Activated CD4-positive, CD25-positive, alpha-beta regulatory T cell (primary cell): ENCODE measurements around the gene CUEDC1.

Experiments
- DNase-seq, 4 experiments: peaks; one replicate each; lab custom pipeline; 2025; lab: John Stamatoyannopoulos, UW

The CUEDC1 gene

DNA sequence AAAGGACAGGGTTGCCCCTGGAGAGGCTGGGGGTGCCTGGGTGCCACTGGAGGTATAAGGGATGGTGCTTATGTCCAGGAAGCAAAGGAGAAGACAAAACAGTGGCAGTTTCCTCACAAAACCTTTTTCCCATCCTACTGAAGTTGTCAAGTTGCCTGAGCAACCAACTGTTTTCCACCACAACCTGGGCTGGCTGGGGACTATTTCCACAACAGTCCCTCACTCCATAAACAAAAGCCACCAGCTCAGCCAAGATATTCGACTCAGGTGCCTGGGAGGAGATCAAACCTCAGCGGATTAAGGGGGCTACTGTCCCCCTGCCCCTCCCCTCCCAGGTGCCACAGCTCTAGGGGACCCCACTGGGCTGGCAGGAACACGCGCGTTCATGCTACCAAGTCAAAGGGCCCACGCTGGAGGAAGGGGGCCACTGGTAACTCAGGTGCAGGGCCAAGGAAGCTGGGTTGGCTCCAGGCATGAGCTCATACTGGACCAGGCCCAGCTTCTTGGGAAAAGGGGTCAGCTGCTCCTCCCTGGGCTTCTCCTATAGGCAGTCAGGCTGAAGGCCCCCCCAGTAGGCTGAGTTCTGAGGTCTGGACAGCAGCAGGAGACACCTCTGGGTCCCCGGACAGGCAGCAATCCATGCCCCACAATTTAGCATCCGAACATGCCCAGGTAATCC, 59.7 kb downstream of the CUEDC1 start:
- no peak for DNase-seq

DNA sequence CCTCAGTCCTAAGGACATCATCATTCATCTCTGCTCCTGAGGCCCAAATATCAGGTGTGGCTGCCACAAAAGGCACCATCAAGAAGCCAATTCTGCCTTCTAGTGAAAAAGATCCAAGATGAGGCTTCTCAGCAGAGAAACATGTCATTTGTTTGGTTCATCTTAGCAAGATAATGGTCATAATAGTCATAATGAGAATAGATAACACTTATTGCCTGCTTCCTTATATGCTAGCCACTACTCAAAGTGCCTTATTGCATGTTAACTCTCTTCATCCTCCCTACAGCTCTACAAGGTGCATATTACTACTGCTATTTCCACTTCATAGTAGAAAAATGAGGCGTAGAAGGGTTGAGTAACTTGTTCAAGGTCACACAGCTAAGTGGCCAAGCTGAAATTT, 60.4 kb downstream of the CUEDC1 start:
- DNase-seq = no peak

DNA sequence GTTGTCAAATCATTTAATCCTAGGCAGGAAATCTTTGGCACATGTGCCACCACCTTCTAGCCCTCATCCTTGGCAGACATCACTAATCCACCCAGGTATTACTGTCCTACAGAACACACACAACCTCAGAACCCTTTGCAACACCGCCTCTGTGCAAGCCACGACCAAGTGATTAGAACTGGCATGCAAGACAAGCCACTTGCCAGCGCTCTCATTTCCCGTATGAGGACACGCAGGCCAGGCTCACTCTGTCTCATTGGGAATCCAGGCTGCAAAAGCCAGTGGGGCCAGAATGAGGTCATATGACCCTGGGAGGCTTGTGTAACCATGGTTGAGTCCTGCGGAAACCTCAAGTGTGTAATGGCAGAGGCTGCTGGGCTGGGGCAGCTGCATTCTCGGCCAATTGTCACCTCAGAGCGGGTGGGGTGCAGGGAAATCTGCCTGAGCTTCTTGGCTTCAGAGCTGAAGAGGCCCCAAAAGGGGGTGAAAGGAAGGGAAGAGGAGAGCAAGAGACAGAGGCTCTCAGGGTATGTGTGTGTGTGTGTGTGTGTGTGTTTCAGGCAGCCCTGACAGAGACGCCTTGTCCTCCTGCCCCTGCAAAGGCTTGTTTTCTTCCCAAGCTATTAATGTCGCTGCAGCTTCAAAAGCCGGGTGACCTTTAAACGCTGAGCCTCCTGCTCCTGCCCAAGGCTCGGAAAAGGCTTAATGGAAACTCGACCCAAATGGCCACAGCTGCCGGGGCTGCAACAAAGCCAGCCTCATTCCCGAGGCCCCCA, 62.2 kb downstream of the CUEDC1 start:
- DNase-seq = no peak

DNA sequence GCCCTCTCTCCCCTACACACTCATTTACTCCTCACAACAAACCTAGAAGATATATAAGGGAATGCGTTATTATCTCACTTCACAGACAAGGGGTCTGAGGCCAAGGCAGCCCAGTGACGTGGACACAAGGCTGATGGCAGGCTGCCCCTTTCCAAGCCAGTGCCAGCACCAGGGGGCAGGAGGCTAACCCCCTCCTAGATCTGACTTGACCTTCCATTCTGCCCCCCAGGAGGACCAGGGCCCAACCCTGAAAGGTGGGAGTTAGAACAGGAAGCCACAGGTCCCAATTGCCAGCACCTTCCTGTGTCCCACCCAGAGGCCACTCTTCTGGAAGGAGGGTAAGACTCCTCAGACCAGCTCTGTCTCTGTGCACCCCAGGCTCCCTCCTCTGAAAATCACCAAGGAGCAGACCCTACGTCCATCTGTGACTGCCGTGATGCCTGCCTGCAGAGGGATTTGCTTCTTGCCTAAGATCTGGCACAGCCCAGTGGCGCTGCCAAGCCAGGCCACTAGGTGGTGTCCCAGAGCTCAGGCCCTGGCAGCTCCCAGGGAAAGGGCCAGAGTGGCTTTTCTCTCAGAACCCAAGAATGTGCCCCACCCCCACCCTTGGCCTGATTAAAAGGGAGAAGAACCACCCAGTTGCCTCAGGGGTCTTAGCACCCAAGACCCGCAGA, 62.9 kb downstream of the CUEDC1 start:
- DNase-seq = peak; percentile 57 to 73 (median 64)

DNA sequence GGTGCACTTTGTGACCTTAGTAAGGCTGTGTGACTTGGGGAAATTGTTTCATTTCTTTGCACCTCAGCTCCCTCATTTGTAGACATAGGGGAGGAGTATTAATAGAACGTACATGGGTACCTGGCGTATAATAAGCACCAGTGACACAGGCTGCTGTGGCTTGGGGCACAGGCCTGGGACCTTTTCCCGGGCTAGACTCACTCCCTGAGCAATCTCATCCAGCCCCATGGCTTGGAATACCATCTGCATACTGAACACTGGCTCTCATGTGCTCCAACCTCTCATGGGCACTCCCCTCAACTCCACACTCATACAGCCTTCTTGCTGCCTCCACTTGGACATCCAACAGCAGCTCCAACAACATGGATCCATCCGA, 64.4 kb downstream of the CUEDC1 start:
- DNase-seq = no peak

DNA sequence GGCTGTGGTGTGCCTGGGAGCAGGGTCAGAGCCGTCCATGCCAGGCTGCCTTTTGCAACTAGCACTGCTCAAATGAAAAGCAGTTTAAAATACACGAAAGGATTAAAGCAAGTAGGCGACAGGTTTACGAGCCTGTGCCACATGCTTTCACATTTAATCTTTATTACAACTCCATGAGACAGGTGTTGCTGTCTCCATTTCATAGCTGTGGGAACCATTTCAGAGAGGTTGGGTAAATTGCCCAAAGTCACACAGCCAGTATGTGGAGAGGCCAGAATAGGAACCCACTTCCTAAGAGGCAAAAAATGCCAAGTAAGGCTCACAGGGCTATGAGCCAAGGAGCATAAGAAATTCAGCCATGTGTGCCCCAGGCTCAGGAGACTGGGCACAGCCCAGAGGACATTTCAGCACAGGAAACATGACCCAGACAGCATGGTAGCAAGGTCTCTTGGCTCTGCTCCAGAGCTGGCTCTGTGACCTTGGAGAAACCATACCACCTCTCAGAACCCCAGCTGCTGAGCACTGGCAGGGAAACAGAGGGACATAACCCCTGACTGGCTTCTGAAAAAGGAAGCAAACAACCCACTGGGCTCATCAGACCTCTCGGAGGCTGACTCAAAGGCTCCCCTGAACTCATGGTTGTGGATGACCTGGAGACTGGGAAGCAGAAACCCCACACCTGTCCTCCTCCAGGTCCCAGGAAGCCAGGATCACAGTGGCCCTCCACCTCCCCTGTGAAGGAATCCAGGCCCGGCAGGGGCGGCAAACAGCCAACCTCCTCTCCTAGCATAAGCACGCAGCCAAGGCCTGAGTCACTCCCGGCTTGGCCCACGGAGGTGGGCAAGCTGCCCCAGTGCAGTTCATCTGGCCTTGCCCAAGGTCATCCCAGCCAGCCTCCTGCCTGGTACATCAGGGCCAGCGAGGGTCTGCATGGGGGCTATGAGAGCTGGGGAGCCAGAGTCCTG, 65.0 kb downstream of the CUEDC1 start:
- no peak for DNase-seq

DNA sequence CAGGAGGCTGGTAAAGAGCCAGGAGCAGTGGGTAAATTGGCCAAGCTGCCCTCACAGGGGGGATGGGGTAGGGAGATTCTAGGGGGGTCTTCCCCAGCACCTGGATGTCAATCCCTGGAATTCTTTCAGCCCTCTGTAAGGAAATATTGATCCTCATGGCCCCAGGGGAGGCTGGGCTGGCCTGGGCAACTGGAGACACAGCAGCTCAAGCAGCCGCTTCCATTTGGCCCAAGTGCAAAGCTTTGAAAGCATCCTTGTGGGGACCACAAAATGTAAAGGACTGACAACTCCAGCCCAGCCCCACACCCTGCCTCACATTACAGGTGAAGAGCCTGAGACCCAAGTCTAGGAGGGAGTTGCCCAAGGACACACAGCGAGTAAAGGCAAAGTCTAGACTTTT, 66.0 kb downstream of the CUEDC1 start:
- DNase-seq = no peak

DNA sequence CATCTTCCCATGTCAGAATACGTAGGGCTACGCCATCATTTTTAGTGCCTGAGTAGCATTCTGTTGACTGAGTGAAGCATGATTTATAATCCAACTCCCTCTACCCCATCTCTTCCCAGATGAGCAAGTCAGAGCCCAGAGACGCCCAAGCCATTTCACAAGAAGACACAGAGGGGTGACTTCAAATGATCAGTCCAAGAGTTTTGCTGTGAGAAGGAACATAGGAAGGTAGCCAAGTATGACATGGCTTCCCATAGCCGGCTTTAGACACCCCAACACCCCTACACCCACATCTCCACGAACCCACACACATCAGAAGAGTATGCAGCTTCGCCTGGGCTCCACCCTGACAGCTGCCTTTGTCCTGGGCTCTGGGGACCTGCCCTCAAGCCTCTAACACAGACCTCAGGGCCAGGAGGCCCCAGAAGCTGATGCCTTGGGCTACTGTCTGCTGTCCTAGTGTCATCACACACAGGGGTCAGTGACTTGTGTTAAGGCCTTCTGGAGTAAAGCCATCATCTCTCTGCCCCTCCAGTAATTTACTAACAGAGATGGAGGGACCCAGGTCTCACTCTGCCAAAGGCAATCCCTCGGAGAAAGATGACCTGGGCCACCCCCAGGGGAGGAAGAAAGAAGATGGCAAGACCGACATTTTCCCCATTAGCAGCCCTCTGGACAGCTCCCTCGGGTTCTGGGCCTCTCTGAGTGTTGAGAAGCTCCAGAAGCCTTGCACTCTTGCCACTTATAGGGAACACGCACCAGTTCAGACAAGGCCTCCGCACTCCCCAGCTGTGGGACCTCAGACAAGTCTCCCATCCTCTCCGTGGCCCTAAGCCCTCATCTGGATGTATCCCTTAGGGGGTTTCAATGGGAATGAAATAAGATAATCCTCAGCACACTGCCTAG, 66.6 kb downstream of the CUEDC1 start:
- no peak for DNase-seq

DNA sequence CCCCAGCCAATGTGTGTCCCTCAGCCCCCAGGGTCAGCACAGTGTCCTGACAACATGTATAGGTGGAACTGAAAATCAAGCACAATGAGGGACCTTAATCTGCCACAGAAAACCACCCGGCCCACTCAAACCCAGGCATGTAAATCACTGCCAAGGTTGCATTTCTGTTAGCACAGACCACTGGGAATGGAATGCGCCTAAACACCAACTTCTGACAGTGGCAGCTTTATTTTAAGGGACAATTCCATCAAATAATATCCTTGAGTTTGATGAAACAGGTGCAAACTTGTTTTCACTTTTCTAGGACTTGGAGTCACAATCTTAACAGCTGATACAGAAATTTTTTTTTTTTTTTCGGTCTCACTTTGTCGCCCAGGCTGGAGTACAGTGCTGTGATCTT, 68.1 kb downstream of the CUEDC1 start:
- no peak for DNase-seq

DNA sequence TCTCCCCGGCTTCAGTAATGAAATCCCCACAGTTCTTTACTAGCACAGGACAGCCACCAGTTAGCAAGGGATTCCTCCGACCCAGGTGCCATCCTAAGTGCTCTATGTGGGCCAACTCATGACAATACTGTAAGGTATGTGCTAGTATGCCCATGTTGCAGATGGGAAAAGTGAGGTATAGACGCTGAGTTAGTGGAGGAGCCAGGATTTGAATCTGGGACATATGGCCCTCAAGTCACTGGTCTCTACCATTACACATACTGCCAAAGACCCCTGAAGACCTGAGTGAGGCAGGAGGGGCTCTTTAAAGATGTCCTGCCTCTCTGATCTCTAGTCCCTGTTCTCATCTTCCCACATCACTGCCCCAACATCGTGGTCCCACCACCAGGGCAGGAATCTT, 69.2 kb downstream of the CUEDC1 start:
- no peak for DNase-seq

DNA sequence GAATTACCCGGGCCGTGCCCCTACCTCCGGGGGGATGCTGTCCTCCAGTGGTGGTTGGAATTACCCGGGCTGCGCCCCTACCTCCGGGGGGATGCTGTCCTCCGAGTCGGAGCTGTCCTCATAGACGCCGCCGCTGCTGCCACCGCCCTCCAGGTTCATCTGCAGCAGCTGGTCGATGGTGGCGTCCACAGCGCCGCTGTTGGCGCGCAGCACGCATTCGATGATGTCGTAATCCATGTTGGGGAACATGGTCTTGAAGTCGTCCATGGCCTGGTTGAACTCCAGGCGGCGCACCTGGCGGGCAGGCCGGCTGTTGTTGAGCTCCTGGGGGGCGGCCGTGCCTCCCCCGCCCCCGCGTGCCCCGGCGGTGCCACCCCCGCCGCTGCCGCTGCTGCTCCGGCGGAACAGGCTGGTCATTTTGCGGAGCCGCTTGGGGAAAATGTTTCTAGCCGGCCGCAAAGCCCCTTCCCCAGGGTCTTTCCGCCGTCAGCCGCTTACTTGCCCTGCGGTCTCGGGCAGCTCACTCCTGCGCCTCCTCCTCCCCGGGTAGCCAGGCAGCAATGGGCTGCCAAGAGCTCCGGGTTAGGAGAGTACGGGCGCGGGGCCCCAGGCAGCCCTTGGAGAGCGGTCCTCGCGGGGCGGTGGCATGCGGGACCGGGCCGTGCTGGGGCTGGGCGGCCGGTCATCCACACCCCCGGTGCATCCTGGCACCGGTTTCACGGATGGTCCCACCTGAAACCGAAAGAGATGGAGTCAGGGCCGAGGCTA, 69.9 kb downstream of the CUEDC1 start:
- DNase-seq = no peak

DNA sequence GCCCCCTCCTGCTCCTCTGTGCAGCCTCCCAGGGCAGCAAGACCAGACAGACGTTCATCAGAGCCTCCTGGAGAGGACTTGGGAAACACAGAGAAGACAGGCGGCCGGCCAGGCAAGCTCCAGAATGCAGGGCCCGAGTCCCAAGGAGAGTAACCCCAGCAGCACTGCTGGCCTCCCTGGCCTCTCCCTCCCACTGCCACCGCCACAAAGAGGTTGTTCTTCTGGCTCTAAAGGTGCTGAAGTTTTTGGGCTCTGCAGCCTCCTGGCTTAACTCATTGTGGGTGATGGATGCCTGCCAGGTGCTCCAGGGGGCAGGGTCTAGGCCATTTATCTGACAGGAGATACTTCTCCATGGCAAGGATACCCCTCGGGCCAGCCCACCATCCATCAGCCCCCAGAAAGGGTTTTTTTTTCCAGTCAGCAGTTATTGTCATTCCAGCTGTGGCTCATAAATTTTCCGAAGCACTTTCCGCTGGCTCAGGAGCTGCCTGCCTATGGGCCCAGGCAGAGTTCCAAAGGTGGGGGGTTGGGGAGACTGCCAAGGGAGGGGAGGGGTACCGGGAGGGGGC, 73.3 kb downstream of the CUEDC1 start:
- DNase-seq = no peak

DNA sequence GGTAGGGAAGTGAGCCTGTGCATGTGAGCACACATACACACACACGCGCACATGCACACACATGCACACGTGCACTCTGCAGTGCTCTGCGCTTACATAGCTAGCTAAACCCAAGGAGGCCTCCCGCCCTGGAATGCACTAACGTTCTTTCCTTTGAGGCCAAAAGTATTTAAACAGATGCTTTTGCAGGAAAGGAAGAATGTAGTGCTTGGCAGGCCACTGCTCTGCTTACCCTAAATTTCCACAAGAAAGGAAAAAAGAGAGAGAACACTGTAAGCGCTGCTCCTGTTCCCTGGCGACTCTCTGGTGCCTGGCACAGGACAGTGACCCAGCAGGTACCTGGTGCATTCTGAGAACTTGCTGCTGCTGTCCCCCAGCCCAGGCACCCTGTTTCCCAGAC, 74.1 kb downstream of the CUEDC1 start:
- no peak for DNase-seq

DNA sequence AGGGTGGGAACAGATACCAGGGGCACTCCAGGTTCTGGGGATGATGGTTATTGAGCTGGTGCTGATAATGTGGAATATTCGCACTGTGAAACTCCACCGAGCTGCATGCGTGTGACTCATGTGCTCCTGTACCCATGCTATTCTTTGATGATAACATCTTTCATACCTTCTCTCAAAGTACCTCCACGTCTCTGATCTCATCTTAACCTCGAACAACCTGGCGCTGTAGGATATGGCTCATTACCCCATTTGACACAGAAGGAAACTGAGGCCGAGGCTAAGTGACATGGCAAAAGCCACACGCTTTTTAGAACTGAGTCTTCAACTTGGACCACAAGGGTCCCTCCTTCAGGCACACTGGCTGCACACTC, 75.1 kb downstream of the CUEDC1 start:
- no peak for DNase-seq

DNA sequence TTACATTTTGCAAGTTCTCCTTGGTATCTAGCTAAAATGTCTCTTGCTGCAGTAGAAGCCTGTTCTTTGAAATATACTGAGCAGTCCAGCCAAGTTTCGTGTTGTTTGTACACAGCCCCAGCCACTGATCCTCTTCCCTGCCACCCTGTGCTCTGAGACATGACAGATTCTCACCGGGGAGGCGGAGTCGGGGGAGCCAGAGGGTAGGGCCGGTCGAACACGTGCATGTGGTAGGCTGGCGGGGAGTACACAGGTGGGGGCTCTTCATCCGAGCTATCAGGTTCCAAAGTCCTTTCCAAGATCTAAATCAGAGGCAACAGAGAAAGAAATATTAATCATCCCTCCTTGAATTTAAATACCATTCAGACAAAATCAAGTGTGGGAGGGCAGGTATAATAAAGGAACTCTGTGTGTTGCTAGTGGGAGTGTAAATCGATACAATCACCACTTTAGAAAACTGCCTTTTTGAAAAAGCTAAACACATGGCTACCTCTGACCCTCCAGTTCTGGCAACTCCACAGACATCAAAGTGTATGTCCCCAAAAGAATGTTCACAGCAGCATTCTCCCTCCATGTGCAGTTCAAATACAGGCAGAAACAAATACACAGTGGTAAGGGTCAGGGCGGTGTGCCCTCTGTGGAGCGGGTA, 75.7 kb downstream of the CUEDC1 start:
- no peak for DNase-seq

DNA sequence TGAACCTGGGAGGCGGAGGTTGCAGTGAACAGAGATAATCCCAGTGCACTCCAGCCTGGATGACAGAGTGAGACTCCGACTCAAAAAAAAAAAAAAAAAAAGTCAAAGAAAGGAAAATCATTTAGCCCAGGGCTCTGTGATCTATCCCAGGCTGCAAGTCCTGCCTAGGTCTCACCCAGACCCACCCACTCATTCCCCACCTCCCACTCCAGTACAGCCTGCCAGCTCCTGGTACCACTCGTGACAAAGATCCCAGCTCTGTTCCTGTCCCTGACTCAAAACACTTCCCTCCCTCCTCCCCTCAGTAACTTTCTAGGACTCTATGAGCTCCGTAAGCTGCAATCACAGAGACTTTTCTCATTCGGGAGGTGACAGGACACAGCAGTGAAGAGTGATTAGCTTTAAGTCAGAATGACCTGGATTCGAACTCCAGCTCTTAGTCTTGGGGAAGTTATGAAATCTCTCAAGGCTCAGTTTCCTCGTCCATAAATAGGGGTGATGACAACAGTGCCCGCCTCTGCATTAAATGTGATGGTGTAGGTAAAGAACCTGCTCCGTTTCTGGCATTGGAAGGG, 77.3 kb downstream of the CUEDC1 start:
- no peak for DNase-seq

DNA sequence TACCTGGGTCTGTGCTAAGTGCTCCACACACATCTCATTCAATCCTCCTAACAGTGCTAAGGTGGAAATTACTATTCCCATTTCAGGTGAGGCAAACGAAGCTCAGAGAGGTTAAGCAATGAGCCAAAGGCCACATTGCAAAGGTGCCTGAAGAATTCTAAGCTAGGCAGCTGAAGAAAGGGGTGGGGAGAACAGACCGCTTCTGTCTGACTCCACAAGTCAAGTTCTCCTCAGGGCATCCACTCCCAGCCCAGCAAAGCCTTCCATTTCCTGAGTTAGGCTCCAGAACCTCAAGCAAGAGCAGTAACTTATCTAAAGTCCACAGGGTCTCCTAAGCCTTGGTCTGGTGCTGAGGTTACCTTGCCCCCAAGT, 78.4 kb downstream of the CUEDC1 start:
- no peak for DNase-seq

DNA sequence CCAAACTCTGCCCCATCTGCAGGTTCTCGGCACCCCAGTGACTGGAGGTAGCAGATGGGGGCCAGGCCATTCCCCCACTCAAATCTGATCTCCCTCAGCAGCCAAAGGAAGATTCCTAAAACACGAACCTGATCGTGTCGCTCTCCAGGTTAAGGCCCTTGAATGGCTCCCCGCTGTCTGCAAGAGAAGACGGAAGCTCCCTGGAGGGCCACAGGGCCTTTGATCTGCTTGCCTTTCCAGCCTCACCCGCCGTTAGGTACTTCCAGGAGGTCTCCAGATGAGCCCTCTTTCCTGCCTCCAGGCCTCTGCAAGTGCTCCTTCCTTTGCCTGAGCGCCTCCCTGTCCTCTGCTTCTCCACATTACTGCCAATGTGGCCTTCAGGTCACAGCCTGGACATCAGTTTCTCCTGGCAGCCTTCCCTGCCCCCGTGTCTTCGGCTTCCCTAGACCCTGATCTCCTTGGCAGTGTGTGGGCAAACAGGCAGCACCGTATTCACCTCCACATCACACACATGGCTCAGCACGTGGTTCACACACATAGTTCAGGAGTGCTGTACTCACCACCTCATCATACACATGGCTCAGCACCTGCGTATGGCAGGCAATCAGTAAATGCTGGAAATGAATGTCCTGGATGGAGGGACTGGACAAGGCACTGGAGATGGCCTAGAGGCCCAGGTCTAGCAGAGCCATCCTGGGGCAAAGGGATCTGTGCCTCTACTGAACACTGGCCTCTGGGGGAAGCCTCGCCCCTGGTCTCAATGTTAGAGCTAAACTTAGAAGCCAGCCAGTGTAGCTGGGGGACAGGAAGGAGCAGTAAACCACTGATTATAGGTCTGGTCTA, 79.0 kb downstream of the CUEDC1 start:
- DNase-seq = no peak
